GM21447 (cell line): ENCODE results near the gene DDHD1.
"Not testable (repeated sequence)": the region's sequence is repeated elsewhere in the genome, so short reads cannot be mapped to it uniquely, and the experiment has no call there.

Experiments used
- ATAC-seq: cut with Tn5 transposase; IDR thresholded peaks from one replicate; pipeline ENCODE4 v1.9.1; 2021; ENCODE audit not compliant: unreplicated experiment

Gene DDHD1

GRCh38 chr14:53152184-53152886, 788 bp downstream of the DDHD1 start:
- peak; percentile 22 for ATAC-seq

GRCh38 chr14:53151523-53152183, 1.5 kb downstream of the DDHD1 start:
- no peak for ATAC-seq

GRCh38 chr14:53149668-53150316, 3.3 kb downstream of the DDHD1 start:
- ATAC-seq = no peak

GRCh38 chr14:53148671-53149070, 4.5 kb downstream of the DDHD1 start:
- peak; percentile 17 for ATAC-seq

- ATAC-seq = no peak
Measured at GRCh38 chr14:53147893-53148292, 5.2 kb downstream of the DDHD1 start.

GRCh38 chr14:53147208-53147607, 5.9 kb downstream of the DDHD1 start:
- no peak for ATAC-seq

- ATAC-seq = no peak
Measured at GRCh38 chr14:53146739-53147138, 6.4 kb downstream of the DDHD1 start.

GRCh38 chr14:53144244-53144643, 8.9 kb downstream of the DDHD1 start:
- peak; percentile 52 for ATAC-seq

- no peak for ATAC-seq
Measured at GRCh38 chr14:53140585-53140984, 12.5 kb downstream of the DDHD1 start.

GRCh38 chr14:53137568-53138203, 15.4 kb downstream of the DDHD1 start:
- ATAC-seq = no peak

GRCh38 chr14:53130491-53130890, 22.6 kb downstream of the DDHD1 start:
- ATAC-seq = not testable (repeated sequence)

GRCh38 chr14:53128303-53129028, 24.7 kb downstream of the DDHD1 start:
- ATAC-seq = no peak

- no peak for ATAC-seq
Measured at GRCh38 chr14:53127832-53128231, 25.3 kb downstream of the DDHD1 start.

- no peak for ATAC-seq
Measured at GRCh38 chr14:53127151-53127550, 26.0 kb downstream of the DDHD1 start.

GRCh38 chr14:53126731-53127130, 26.4 kb downstream of the DDHD1 start:
- no peak for ATAC-seq

GRCh38 chr14:53124786-53125185, 28.3 kb downstream of the DDHD1 start:
- ATAC-seq = no peak

- not testable (repeated sequence) for ATAC-seq
Measured at GRCh38 chr14:53121419-53121818, 31.7 kb downstream of the DDHD1 start.

- not testable (repeated sequence) for ATAC-seq
Measured at GRCh38 chr14:53117479-53117878, 35.6 kb downstream of the DDHD1 start.

GRCh38 chr14:53113989-53114388, 39.1 kb downstream of the DDHD1 start:
- no peak for ATAC-seq

GRCh38 chr14:53110096-53110495, 43.0 kb downstream of the DDHD1 start:
- no peak for ATAC-seq
